ENCODE results near the gene CPXM1.

The CPXM1 gene

GRCh38 chr20:2745060-2745910 is 55.1 kb downstream of the CPXM1 start:
- intact Hi-C loops (cut with DNase I), result no loop called here
- DNase-seq, result peak in 4 of 42 donors; percentile 2 to 34 (median 18)

All from head of caudate nucleus (tissue), 42 donors.